SK-N-SH (cell line): ENCODE data around the gene CSNK1G2. TPM values are rescaled to one million over a fixed set of nuclear protein-coding genes. Genes with fewer than 3 reads are reported as not detected.

Experiments used
- CTCF ChIA-PET: fragments of 300-600, 350-600 bp; formaldehyde crosslinking; extraction: SDS; loops from one replicate; lab custom pipeline; 2021; lab: Yijun Ruan, JAX
- POLR2A ChIA-PET: fragments of 350-600 bp; sonication (Branson Sonifier 250); formaldehyde crosslinking; extraction: SDS; loops from one replicate; lab custom pipeline; 2020; ENCODE audit warnings: antibody characterized with exemption, inconsistent platforms; lab: Yijun Ruan, JAX
- DNase-seq: peaks from one replicate; pipeline ENCODE4 v3.0.0; 2012
- H2AFZ ChIP-seq: fragments of 200-600 bp; sonication (generic); 2 replicates; pipeline ENCODE4 v1.8.1; 2016; ENCODE audit warnings: antibody characterized with exemption, mild to moderate bottlenecking, low read depth
- H3F3A ChIP-seq: fragments of 200-600 bp; sonication (generic); replicated peaks from 2 replicates; pipeline ENCODE3; 2016; ENCODE audit warnings: antibody characterized with exemption, mild to moderate bottlenecking; ENCODE audit not compliant: insufficient read depth
- H3K27ac ChIP-seq, 2 experiments: fragments of 200-500 bp in 1 of 2; fragments of 200-600 bp in 1 of 2; sonication (Bioruptor generic) in 1 of 2; sonication (generic), shearing (Covaris generic) in 1 of 2; 2 replicates each; pipeline versions ENCODE4 v1.5.1 to v1.6.1; 2014 to 2016; ENCODE audit warnings: low read depth in 2 of 2, inconsistent platforms in 1 of 2, low read length in 1 of 2, mild to moderate bottlenecking in 1 of 2, mixed read lengths in 1 of 2
- H3K27me3 ChIP-seq: fragments of 200-600 bp; sonication (generic), shearing (Covaris generic); 2 replicates; pipeline ENCODE4 v1.6.1; 2016; ENCODE audit warnings: mixed run types; ENCODE audit not compliant: insufficient read depth
- H3K36me3 ChIP-seq, 2 experiments: fragments of 200-500 bp in 1 of 2; fragments of 200-600 bp in 1 of 2; sonication (Bioruptor generic) in 1 of 2; sonication (generic) in 1 of 2; replicated peaks in 1 of 2; 2 replicates each; pipeline versions ENCODE3 to v1.5.1; 2014 to 2016; ENCODE audit warnings: low read length in 1 of 2, mild to moderate bottlenecking in 1 of 2; ENCODE audit not compliant: insufficient read depth in 2 of 2, control insufficient read depth in 1 of 2
- H3K4me1 ChIP-seq, 2 experiments: fragments of 200-500 bp in 1 of 2; fragments of 200-600 bp in 1 of 2; sonication (Bioruptor generic) in 1 of 2; sonication (generic), shearing (Covaris generic) in 1 of 2; 2 replicates each; pipeline versions ENCODE4 v1.5.1 to v1.6.1; 2014 to 2016; ENCODE audit warnings: low read depth in 1 of 2, low read length in 1 of 2, mixed run types in 1 of 2; ENCODE audit not compliant: insufficient read depth in 2 of 2, control insufficient read depth in 1 of 2
- H3K4me2 ChIP-seq: fragments of 200-600 bp; sonication (generic), shearing (Covaris generic); 2 replicates; pipeline ENCODE4 v1.6.1; 2017; ENCODE audit warnings: mixed run types
- H3K4me3 ChIP-seq, 2 experiments: fragments of 200-500 bp in 1 of 2; fragments of 200-600 bp in 1 of 2; sonication (Bioruptor generic) in 1 of 2; sonication (generic), shearing (Covaris generic) in 1 of 2; 2 replicates each; pipeline versions ENCODE4 v1.5.1 to v1.8.1; 2014 to 2016; ENCODE audit warnings: low read depth in 2 of 2, inconsistent platforms in 1 of 2, low read length in 1 of 2, mild to moderate bottlenecking in 1 of 2, mixed read lengths in 1 of 2, moderate library complexity in 1 of 2
- H3K79me2 ChIP-seq: fragments of 200-600 bp; sonication (generic); 2 replicates; pipeline ENCODE4 v1.8.1; 2017; ENCODE audit warnings: mild to moderate bottlenecking; ENCODE audit not compliant: insufficient read depth
- H3K9ac ChIP-seq: fragments of 200-600 bp; sonication (generic); 2 replicates; pipeline ENCODE4 v1.6.1; 2017; ENCODE audit warnings: mixed run types
- H3K9me2 ChIP-seq: fragments of 200-600 bp; sonication (generic); 2 replicates; pipeline ENCODE4 v1.6.1; 2017; ENCODE audit warnings: mixed run types
- H3K9me3 ChIP-seq: fragments of 200-600 bp; sonication (generic); 2 replicates; pipeline ENCODE4 v1.6.1; 2017; ENCODE audit warnings: mixed run types, mild to moderate bottlenecking, moderate library complexity
- H4K20me1 ChIP-seq: fragments of 200-600 bp; sonication (generic); 2 replicates; pipeline ENCODE4 v1.6.1; 2017; ENCODE audit warnings: mild to moderate bottlenecking, mixed run types; ENCODE audit not compliant: insufficient read depth
- ELF1 ChIP-seq: IDR thresholded peaks from 2 replicates; pipeline ENCODE4 v1.4.0; 2012
- EZH2phosphoT487 ChIP-seq: fragments of 200-600 bp; sonication (generic); IDR thresholded peaks from 2 replicates; pipeline ENCODE4 v1.6.1; 2017; ENCODE audit warnings: low read depth, mixed run types, mild to moderate bottlenecking, antibody characterized with exemption, moderate library complexity, borderline replicate concordance
- FOSL2 ChIP-seq: IDR thresholded peaks from 2 replicates; pipeline ENCODE4 v1.4.0; 2012; ENCODE audit warnings: low read depth, mild to moderate bottlenecking, moderate library complexity, borderline replicate concordance
- GABPA ChIP-seq: IDR thresholded peaks from 2 replicates; pipeline ENCODE4 v1.4.0; 2012; ENCODE audit warnings: low read depth, mild to moderate bottlenecking
- GATA2 ChIP-seq: sonication (generic); formaldehyde crosslinking; IDR thresholded peaks from 2 replicates; pipeline ENCODE4 v1.5.0; 2020; ENCODE audit warnings: mild to moderate bottlenecking, missing genetic modification reagents
- MXI1 ChIP-seq: IDR thresholded peaks from 2 replicates; pipeline ENCODE4 v1.6.1; 2012; ENCODE audit warnings: mild to moderate bottlenecking, low read depth, low read length, improper control_type of control experiment
- NFIC ChIP-seq: IDR thresholded peaks from 2 replicates; pipeline ENCODE4 v1.4.0; 2012; ENCODE audit warnings: borderline replicate concordance
- POLR2AphosphoS5 ChIP-seq: IDR thresholded peaks from 2 replicates; pipeline ENCODE4 v1.6.1; 2012; ENCODE audit warnings: low read depth, low read length
- RCOR1 ChIP-seq: fragments of 150-350 bp; IDR thresholded peaks from 2 replicates; pipeline ENCODE4 v1.6.1; 2017; ENCODE audit warnings: antibody characterized with exemption, low read length
- RFX5 ChIP-seq: IDR thresholded peaks from 2 replicates; pipeline ENCODE4 v1.6.1; 2012; ENCODE audit warnings: mild to moderate bottlenecking, improper control_type of control experiment, low read length
- TCF12 ChIP-seq: IDR thresholded peaks from 2 replicates; pipeline ENCODE4 v1.4.0; 2012
- YY1 ChIP-seq: IDR thresholded peaks from 2 replicates; pipeline ENCODE4 v1.4.0; 2012; ENCODE audit warnings: low read depth, mild to moderate bottlenecking
- WGBS: methylation state at CpG from one replicate; pipeline ENCODE4 v1.1.6; 2017; ENCODE audit warnings: low lambda C conversion rate; 5-methylcytosine and 5-hydroxymethylcytosine counted together
- polyA plus RNA-seq, 3 experiments: library from polyadenylated mRNA; depleted of rRNA; stranded (reverse); fragments of >200 nt; gene quantifications; 2 replicates each; pipeline ENCODE4 v1.2.3, GENCODE V29; 2012
- TF ChIP-seq, protein P1 (sequence below): fragments of 200-600 bp; sonication (generic); IDR thresholded peaks from 2 replicates; pipeline ENCODE4 v1.6.1; 2017; ENCODE audit warnings: antibody characterized with exemption, mild to moderate bottlenecking, moderate library complexity
- TF ChIP-seq, protein P2 (sequence below): IDR thresholded peaks from 2 replicates; pipeline ENCODE4; 2012

The CSNK1G2 gene
- polyA plus RNA-seq, 1 of the 3 experiments (the other 2 are of a cell fraction): 79.4 TPM

DNA sequence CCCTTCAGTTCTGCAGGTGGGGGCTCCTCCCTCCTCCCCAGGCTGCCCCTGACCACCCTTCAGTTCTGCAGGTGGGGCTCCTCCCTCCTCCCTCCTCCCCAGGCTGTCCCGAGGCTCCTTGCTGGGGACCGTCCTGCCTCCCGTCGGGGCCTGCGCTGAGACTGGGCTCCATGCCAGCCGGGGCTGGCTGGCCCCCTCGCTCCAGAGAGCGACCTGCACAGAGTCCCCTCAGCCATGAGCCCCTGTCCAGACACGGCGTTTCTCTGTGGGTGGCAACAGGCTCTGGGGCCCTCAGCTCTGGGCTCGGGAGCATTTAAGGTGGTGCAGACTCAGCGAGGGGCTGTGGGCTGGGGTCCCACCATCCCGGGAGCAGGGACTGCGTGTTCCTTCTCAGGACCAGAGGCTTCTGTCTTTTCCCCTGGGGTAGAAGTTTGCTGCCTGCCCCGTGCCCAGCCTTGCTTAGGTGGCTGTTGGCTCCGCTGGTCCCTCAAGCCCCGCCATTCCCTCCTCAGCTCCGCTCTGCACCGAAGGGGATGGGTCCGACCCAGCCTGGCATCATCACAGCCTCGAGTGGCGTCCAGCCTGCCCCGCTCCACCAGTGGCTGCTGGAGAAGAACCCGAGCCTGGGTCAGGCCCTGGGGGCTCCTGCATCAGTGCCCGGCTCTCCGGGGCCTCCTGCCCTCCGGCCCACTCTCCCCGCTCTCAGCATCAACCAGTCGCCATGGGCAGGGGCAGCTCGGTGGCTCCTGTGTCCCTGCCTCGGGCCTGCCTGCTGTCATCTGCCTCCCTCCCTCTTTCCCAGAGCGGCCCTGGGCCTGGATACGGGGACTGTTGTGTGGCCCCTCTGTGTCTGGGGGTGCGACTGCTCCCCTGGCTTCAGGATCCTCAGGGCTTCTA is 27.6 kb downstream of the CSNK1G2 start:
- no peak overlapping the region for H2AFZ ChIP-seq
- DNase-seq: peak; percentile 86
- H3K4me2 ChIP-seq: no peak overlapping the region
- H3K9me2 ChIP-seq: no peaks in the 10 kb centered on the region
- no peaks in the 10 kb centered on the region; a peak in 1 of 4 replicates for H3K4me1 ChIP-seq
- peaks cover 28% of the 10 kb centered on the region for H4K20me1 ChIP-seq
- H3K27me3 ChIP-seq: no peaks in the 10 kb centered on the region
- H3K9ac ChIP-seq: no peak overlapping the region
- H3F3A ChIP-seq: no peaks in the 10 kb centered on the region
- H3K4me3 ChIP-seq: no peak overlapping the region
- ChIA-PET POLR2A (no interaction called here), CTCF (interaction anchor here (2.6 kb wide), 1 partner anchor 22 kb away, joined by 7 read pairs; no protein-coding TSS in a partner anchor)
- WGBS: 50% methylated on average over 6 of the region's 34 CpGs
- no peak overlapping the region for H3K27ac ChIP-seq
- peaks cover 42% of the 10 kb centered on the region; the same call in 1 of the 2 replicates for H3K79me2 ChIP-seq
- TF ChIP-seq, protein P1, sequence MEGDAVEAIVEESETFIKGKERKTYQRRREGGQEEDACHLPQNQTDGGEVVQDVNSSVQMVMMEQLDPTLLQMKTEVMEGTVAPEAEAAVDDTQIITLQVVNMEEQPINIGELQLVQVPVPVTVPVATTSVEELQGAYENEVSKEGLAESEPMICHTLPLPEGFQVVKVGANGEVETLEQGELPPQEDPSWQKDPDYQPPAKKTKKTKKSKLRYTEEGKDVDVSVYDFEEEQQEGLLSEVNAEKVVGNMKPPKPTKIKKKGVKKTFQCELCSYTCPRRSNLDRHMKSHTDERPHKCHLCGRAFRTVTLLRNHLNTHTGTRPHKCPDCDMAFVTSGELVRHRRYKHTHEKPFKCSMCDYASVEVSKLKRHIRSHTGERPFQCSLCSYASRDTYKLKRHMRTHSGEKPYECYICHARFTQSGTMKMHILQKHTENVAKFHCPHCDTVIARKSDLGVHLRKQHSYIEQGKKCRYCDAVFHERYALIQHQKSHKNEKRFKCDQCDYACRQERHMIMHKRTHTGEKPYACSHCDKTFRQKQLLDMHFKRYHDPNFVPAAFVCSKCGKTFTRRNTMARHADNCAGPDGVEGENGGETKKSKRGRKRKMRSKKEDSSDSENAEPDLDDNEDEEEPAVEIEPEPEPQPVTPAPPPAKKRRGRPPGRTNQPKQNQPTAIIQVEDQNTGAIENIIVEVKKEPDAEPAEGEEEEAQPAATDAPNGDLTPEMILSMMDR: no peak
- TF ChIP-seq YY1: no peak
- TF ChIP-seq GATA2: no peak
- no peak for TF ChIP-seq POLR2AphosphoS5
- no peak for TF ChIP-seq NFIC
- TF ChIP-seq RCOR1: no peak
- no peak for TF ChIP-seq RFX5
- no peak for TF ChIP-seq GABPA
- TF ChIP-seq FOSL2: no peak
- TF ChIP-seq EZH2phosphoT487: no peak
- TF ChIP-seq, protein P2, sequence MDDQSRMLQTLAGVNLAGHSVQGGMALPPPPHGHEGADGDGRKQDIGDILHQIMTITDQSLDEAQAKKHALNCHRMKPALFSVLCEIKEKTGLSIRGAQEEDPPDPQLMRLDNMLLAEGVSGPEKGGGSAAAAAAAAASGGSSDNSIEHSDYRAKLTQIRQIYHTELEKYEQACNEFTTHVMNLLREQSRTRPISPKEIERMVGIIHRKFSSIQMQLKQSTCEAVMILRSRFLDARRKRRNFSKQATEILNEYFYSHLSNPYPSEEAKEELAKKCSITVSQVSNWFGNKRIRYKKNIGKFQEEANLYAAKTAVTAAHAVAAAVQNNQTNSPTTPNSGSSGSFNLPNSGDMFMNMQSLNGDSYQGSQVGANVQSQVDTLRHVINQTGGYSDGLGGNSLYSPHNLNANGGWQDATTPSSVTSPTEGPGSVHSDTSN: no peak
- no peak for TF ChIP-seq ELF1
- no peak for TF ChIP-seq MXI1
- TF ChIP-seq TCF12: no peak
- H3K9me3 ChIP-seq: no peaks in the 10 kb centered on the region
- peaks cover 5 to 13% of the 10 kb centered on the region in 2 experiments for H3K36me3 ChIP-seq
